Spleen (tissue), 11 donors: ENCODE measurements around the gene CEND1. TPM values are rescaled to one million over a fixed set of nuclear protein-coding genes. Genes with fewer than 3 reads are reported as not detected.

ENCODE experiments used
- DNase-seq: peaks from one replicate; pipeline ENCODE4 v3.0.0-alpha.2; 2020
- H3K27ac ChIP-seq, 8 donors: fragments of 200-600 bp; sonication (generic) in 7 of 8; 1 replicate in 4 of 8; 2 replicates in 4 of 8; pipeline versions ENCODE4 v1.5.0 to v1.8.0; 2016 to 2021; ENCODE audit warnings: inconsistent platforms in 4 of 8, mild to moderate bottlenecking in 4 of 8, moderate library complexity in 1 of 8
- H3K27me3 ChIP-seq, 7 donors: fragments of 200-600 bp; sonication (generic) in 6 of 7; replicated peaks in 1 of 7; 1 replicate in 4 of 7; 2 replicates in 3 of 7; pipeline versions ENCODE4 v1.5.0 to v1.8.0; 2016 to 2021; ENCODE audit warnings: inconsistent platforms in 3 of 7, mild to moderate bottlenecking in 1 of 7
- H3K36me3 ChIP-seq, 6 donors: fragments of 200-600 bp; sonication (generic) in 5 of 6; 1 replicate in 4 of 6; 2 replicates in 2 of 6; pipeline versions ENCODE4 v1.5.0 to v1.8.0; 2016 to 2021; ENCODE audit warnings: inconsistent platforms in 2 of 6
- H3K4me1 ChIP-seq, 6 donors: fragments of 200-600 bp; sonication (generic) in 5 of 6; 1 replicate in 3 of 6; 2 replicates in 3 of 6; pipeline versions ENCODE4 v1.5.0 to v1.8.0; 2016 to 2021; ENCODE audit warnings: inconsistent platforms in 3 of 6
- H3K4me3 ChIP-seq, 8 donors: fragments of 200-600 bp; sonication (generic) in 7 of 8; 1 replicate in 4 of 8; 2 replicates in 4 of 8; pipeline versions ENCODE4 v1.5.0 to v1.8.0; 2016 to 2021; ENCODE audit warnings: inconsistent platforms in 4 of 8, mild to moderate bottlenecking in 4 of 8, moderate library complexity in 2 of 8
- H3K9me3 ChIP-seq, 8 donors: fragments of 200-600 bp; sonication (generic) in 7 of 8; 1 replicate in 4 of 8; 2 replicates in 4 of 8; pipeline versions ENCODE4 v1.5.0 to v1.8.0; 2016 to 2021; ENCODE audit warnings: inconsistent platforms in 4 of 8
- POLR2A ChIP-seq, 3 donors: fragments of 450-650 bp; IDR thresholded peaks; one replicate each; pipeline ENCODE4 v1.5.1; 2017; ENCODE audit warnings: antibody characterized with exemption in 3 of 3, mild to moderate bottlenecking in 1 of 3
- POLR2AphosphoS5 ChIP-seq, 3 donors: sonication (generic); formaldehyde crosslinking; IDR thresholded peaks; one replicate each; pipeline ENCODE4 v1.5.1; 2017; ENCODE audit warnings: antibody characterized with exemption in 3 of 3
- WGBS, 5 donors: extraction: QIAGEN DNeasy Blood & Tissue Kit in 3 of 5; methylation state at CpG; one replicate each; pipeline versions ENCODE4 v1.1.5 to v1.1.7; 2013 to 2018; 5-methylcytosine and 5-hydroxymethylcytosine counted together
- intact Hi-C: fragments of 100-400 bp; cut with DNase I; formaldehyde crosslinking; loops from one replicate; pipeline ENCODE4 v1.15.0; 2023; ENCODE audit warnings: low total_unique reads
- polyA plus RNA-seq, 3 donors: library from polyadenylated mRNA; stranded (reverse); fragments of 200-250 nt; gene quantifications; one replicate each; pipeline ENCODE4 v1.2.1, GENCODE V29; 2013
- total RNA-seq, 7 donors: library from RNA; depleted of rRNA in 3 of 7; stranded (reverse); fragments of >200 nt in 3 of 7; fragmentation: NEBNext Ultra II Directional in 4 of 7; extraction: Animal tissue kit (Norgen Biotek cat#: 25700) in 4 of 7; gene quantifications; one replicate each; pipeline versions ENCODE4 v1.1.0 to v1.2.1, GENCODE V29; 2016 to 2021
- TF ChIP-seq, protein P1 (sequence below), 11 experiments: fragments of 200-600 bp in 7 of 11; fragments of 450-650 bp in 4 of 11; sonication (generic) in 4 of 11; IDR thresholded peaks in 8 of 11; conservative IDR thresholded peaks in 3 of 11; 1 replicate in 7 of 11; 2 replicates in 4 of 11; pipeline versions ENCODE4 v1.4.0 to v1.8.0; 2016 to 2021; ENCODE audit warnings: antibody characterized with exemption in 11 of 11, inconsistent platforms in 4 of 11, mild to moderate bottlenecking in 1 of 11
- donor health status: healthy with polysubstance abuse.
- donor health status: DM: no; HTN: no; CAD: no; lungs with moderate emphysema.
- donor health status: DM: no; HTN: no; CAD: no.
- donor health status: Bipolar disorder and iron deficiency.
- donor health status: healthy.
- donor health status: DM: no; HTN: no; CAD: no.
- donor health status: DM: yes; HTN: yes; CAD: no.

The CEND1 gene
- total and polyA plus RNA-seq, 10 donors: 0.29 to 0.42 (median 0.42) TPM; not detected in 7

GRCh38 chr11:808427-809286, 18.8 kb upstream of the CEND1 start:
- Histone ChIP-seq H3K4me3 (peak overlapping the region; percentile 78 to 99 (median 90)), H3K4me1 (peaks cover 28 to 80% (median 61%) of the 10 kb centered on the region in 6 donors), H3K9me3 (no peaks in the 10 kb centered on the region), H3K36me3 (peaks cover 0 to 26% (median 25%) of the 10 kb centered on the region in 6 donors), H3K27ac (peak overlapping the region; percentile 92 to 96 (median 96)), H3K27me3 (no peaks in the 10 kb centered on the region)
- intact Hi-C loops: no loop called here
- peak; percentile 80 for DNase-seq
- 29 to 35% (median 31%) methylated on average over 30 to 36 of the region's 36 CpGs for whole genome bisulfite sequencing, 5 donors
- TF ChIP-seq POLR2A (IDR thresholded peaks at IDR 0.05) (no peak), POLR2AphosphoS5 (IDR thresholded peaks at IDR 0.05) (no peak)
- TF ChIP-seq, protein P1, sequence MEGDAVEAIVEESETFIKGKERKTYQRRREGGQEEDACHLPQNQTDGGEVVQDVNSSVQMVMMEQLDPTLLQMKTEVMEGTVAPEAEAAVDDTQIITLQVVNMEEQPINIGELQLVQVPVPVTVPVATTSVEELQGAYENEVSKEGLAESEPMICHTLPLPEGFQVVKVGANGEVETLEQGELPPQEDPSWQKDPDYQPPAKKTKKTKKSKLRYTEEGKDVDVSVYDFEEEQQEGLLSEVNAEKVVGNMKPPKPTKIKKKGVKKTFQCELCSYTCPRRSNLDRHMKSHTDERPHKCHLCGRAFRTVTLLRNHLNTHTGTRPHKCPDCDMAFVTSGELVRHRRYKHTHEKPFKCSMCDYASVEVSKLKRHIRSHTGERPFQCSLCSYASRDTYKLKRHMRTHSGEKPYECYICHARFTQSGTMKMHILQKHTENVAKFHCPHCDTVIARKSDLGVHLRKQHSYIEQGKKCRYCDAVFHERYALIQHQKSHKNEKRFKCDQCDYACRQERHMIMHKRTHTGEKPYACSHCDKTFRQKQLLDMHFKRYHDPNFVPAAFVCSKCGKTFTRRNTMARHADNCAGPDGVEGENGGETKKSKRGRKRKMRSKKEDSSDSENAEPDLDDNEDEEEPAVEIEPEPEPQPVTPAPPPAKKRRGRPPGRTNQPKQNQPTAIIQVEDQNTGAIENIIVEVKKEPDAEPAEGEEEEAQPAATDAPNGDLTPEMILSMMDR (IDR thresholded peaks at IDR 0.05 in 8 of 11, conservative IDR thresholded peaks at IDR 0.05 in 3 of 11): peak in 3 of 11 experiments; percentile 2 to 10 (median 7)

DNA sequence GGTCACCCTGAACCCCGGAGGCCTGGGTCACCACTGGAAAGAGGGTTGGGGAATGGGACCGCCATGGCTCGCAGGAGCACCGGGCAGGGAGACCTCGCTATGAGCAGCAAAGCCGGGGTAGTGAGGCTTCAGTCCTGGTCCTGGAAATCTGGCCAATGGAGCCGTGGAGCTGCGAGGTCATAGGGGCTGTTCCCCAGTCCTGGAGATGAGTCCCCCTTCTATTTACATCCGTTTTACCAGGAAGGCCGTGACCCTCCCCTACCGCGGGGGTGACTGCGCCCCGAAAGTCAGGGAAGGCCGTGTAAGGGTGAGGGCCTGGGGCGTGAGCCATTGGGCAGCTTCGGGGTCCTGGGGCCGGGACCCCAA, 14.7 kb upstream of the CEND1 start:
- peak overlapping the region; percentile 58 to 88 (median 67) for H3K4me3 ChIP-seq
- H3K9me3 ChIP-seq: no peaks in the 10 kb centered on the region
- peaks cover 20 to 69% (median 48%) of the 10 kb centered on the region in 6 donors for H3K4me1 ChIP-seq
- no peaks in the 10 kb centered on the region for H3K27me3 ChIP-seq
- TF ChIP-seq, protein P1 (IDR thresholded peaks at IDR 0.05 in 8 of 11, conservative IDR thresholded peaks at IDR 0.05 in 3 of 11): no peak
- TF ChIP-seq POLR2AphosphoS5 (IDR thresholded peaks at IDR 0.05) (no peak), POLR2A (IDR thresholded peaks at IDR 0.05) (no peak)
- peaks cover 0 to 36% (median 13%) of the 10 kb centered on the region in 6 donors for H3K36me3 ChIP-seq
- intact Hi-C loops: no loop called here
- no peak for DNase-seq
- 2 to 17% (median 5%) methylated on average over 2 to 18 of the region's 18 CpGs for WGBS, 5 donors
- H3K27ac ChIP-seq: peak overlapping the region; percentile 89 to 97 (median 93)

DNA sequence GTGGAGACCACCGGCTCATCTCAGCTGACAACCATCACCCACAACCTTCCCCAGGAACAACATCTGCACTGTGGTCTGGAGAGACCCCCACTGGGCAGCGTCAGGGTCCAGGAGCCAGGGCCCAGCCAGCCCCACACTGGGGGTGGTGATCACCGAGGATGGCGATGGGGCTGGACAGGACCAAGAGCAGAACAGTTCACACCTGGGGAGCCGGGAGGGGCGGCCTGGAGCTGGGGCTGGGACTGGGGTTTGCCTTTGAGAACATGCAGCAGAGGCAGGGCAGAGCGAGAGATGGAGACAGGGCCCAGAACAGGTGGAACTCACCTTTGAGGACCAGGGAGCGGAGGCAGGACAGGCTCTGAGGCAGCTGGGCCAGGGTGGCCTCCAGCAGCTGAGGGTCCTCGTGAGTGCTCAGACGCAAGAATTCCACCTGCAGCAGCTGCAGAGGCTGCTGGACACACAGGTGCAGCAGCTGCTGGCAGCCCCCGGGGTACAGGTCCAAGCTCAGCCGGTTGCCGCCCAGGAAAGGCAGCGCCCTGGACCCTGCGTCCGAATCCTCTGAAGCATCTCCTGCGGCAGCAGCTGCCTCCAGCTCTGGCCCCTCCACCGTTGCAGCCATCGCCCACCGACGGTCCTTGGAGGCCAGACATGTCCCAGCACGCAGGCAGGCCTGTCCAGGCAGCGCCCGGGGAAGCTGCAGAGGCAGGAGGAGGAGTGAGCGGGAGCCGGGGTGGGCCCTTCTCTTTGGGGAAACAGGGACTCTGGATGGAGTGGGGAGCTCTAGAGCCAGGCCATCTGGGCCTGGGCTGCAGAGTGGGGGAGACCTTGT, 14.1 kb upstream of the CEND1 start:
- Histone ChIP-seq H3K4me1 (peaks cover 20 to 68% (median 48%) of the 10 kb centered on the region in 6 donors), H3K36me3 (peaks cover 0 to 42% (median 14%) of the 10 kb centered on the region in 6 donors), H3K4me3 (peak overlapping the region in 7 of 8 donors; percentile 62 to 88 (median 71)), H3K9me3 (no peaks in the 10 kb centered on the region), H3K27ac (peak overlapping the region in 7 of 8 donors; percentile 89 to 97 (median 93)), H3K27me3 (no peaks in the 10 kb centered on the region)
- DNase-seq: peak; percentile 87
- WGBS, 5 donors: 54 to 72% (median 58%) methylated on average over 13 to 26 of the region's 26 CpGs
- no peak for TF ChIP-seq POLR2A (IDR thresholded peaks at IDR 0.05)
- peak in 1 of 3 donors; percentile 43 for TF ChIP-seq POLR2AphosphoS5 (IDR thresholded peaks at IDR 0.05)
- intact Hi-C loops: no loop called here

DNA sequence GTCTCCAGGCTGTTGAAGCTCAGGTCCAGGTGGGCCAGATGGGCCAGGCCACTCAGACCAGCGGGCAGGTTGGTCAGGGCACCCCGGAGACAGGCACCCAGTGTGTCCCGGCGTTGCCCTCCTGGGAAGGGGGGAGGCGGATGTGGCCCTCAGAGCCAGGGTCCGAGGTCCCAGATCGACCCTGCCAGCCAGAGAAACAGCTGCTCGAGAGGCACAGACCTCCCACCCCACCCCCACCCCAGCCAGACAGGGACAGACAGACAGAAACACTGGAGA, 13.5 kb upstream of the CEND1 start:
- DNase-seq: no peak
- Histone ChIP-seq H3K27ac (no peak overlapping the region), H3K9me3 (no peaks in the 10 kb centered on the region), H3K4me1 (peaks cover 17 to 66% (median 46%) of the 10 kb centered on the region in 6 donors), H3K27me3 (no peaks in the 10 kb centered on the region), H3K36me3 (peaks cover 0 to 42% (median 14%) of the 10 kb centered on the region in 6 donors), H3K4me3 (no peak overlapping the region)
- no peak for TF ChIP-seq POLR2A (IDR thresholded peaks at IDR 0.05)
- TF ChIP-seq, protein P1 (IDR thresholded peaks at IDR 0.05 in 8 of 11, conservative IDR thresholded peaks at IDR 0.05 in 3 of 11): no peak
- TF ChIP-seq POLR2AphosphoS5 (IDR thresholded peaks at IDR 0.05): no peak
- intact Hi-C loops: no loop called here
- WGBS, 5 donors: 91 to 97% (median 92%) methylated on average over 6 to 8 of the region's 8 CpGs; no CpG with 5 or more reads in 1 of the 5 donors
